ENCODE data around the gene CREB3L2.
"Not testable (repeated sequence)": the region's sequence is repeated elsewhere in the genome, so short reads cannot be mapped to it uniquely, and the experiment has no call there.

Gene CREB3L2

DNA sequence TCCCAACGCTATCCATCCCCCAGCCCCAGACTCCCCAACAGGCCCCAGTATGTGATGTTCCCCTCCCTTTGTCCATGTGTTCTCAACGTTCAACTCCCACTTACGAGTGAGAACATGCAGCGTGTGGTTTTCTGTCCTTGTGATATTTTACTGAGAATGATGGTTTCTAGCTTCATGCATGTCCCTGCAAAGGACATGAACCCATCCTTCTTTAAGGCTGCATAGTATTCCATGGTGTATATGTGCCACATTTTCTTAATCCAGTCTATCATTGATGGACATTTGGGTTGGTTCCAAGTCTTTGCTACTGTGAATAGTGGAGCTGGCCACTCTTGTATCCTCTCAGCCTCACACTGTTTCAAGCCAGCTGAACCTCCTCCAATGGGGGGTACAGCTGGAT, 33.5 kb downstream of the CREB3L2 start:
- not testable (repeated sequence) for DNase-seq (ENCODE audit: low spot score)

DNA sequence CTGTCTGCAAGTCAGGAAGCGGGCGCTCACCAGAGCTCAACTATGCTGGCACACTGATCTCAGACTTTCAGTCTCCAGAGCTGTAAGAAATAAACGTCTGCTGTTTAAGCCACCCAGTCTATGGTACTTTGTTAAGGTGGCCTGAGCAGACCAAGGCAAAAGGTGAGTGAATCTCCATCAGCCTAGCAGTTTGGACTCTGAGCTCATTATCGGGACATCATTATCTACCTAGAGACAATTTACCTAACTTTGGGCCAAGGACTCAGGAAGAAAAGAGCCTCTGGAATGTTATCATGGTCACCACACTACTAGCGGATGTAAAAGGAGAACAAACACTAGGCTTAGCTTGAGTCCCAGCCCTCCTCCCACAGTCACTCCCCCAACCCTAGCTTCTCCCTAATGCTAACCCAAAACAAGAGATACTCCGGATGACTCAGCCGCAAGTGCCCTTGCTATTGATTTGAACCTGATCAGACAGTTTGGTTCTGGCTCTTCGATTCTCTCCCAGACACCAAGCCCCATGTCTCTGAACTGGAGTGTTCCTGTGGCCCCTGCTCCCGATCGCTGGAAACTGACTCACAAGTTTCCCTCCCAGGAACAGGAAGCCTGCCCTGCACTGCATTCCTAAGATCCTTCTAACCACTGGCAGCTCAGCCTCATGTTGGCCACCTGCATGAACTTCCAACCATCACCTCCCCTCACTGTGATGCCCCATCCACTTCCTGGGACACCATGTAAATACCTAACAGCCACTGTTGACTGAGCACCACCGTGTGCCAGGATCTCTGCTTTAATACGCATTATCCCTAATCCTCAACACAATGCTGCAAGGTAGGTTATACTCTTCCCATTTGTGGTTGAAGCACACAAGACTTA, 34.5 kb downstream of the CREB3L2 start:
- DNase-seq (ENCODE audit: low spot score): no peak

DNA sequence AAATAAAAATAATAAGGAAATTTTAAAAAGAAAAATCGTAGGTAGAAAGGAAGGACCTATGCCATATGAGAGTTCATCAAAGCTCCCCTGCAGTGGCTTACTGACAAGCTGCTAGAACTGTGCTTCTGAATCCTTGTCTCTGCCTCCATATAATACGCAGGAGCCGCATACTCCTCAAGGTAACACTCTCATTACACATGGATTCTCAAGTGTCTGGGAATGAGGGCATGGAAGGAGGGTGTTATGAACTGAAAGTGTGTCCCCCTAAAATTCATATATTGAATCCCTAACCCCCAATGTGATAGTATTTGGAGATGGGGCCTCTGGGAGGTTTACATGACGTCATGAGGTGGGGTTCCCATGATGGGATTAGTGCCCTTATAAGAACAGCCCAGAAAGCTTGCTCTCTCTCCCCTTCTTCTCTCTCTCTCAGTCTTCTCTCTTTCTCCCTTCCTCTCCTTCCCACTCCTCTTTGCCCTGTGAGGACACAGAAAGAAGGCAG, 35.2 kb downstream of the CREB3L2 start:
- DNase-seq (ENCODE audit: low spot score): no peak

- no peak for DNase-seq (ENCODE audit: low spot score)
Observed at GRCh38 chr7:137965942-137966640, 35.8 kb downstream of the CREB3L2 start.

GRCh38 chr7:137964824-137965545, 36.9 kb downstream of the CREB3L2 start:
- no peak for DNase-seq (ENCODE audit: low spot score)

DNA sequence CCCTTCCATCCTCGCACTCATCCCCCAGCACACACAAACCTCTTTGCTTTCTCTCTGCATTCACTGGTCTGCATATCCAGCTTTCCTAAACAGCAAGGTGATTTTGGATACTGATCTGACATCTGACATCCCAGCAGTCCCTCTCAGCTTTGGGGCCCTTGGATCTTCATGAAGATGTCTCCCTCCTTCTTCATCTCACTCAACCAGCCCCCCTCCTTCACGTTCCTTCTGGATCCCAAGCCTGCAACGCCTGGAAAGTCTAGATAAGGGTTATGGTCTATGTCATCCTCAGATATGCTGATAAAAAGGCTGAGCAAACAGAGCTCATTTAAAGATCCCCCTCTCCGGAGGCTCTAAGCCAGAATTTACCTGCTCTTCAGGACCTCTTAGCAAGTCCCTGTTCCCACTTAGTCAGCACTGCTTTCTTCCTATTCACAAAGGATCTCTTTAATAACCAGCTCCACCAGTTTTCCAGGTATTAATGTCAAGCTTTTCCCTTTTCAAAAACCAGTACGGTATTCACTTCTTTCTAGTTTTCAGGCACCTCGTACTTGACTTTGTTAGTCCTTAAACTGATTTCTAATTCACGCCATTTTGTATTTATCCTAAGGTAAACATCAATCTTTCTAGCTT, 38.9 kb downstream of the CREB3L2 start:
- no peak for DNase-seq (ENCODE audit: low spot score)

- DNase-seq (ENCODE audit: low spot score): no peak
Observed at GRCh38 chr7:137962491-137962874, 39.4 kb downstream of the CREB3L2 start.

DNA sequence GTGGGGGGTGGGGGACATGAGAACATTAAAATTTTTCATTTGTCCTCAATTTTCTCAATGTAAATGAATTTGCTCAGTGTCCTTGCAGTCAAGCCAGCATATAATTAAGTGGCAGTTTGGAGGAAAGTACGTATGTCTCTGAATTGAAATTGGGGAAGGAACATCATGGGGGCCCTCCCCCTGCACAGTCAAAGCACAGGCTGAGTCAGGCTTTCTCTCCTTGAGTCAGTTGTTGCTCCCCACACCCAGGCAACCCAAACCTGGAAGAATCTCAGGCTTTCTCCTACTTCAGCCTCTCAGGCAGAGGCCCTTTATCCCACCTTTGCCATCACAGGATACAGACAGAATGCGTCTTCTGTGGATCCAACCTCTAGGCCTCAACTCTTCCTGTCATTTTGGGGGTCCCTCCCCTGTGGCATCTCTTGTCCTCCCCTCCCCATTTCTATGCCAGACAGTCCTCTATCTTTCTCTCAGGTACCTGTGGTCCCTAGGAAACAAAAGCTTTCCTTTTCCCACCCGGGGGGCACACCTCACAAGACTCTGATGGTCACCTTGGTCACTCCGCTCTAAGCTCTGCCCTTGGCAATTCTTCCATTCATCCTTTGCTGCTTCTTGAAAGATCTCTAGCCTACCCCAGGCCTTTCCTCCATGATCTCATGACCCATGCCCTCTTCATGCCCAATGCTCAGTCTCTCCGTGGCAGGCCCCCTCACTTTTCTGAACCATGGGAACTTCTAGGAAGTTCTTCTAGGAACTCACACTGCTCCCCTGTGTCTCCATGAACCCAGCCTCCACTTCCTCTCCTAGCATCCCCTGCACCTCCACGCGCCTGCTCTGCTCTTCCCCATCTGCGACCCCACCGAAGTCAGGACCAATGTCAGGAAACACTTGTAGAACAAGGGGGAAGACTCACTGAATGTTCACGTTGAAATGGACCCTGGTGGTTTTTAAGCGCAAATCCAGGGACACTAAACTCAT, 40.4 kb downstream of the CREB3L2 start:
- no peak for DNase-seq (ENCODE audit: low spot score)

- DNase-seq (ENCODE audit: low spot score): no peak
Observed at GRCh38 chr7:137960020-137960419, 41.9 kb downstream of the CREB3L2 start.

- DNase-seq (ENCODE audit: low spot score): no peak
Observed at GRCh38 chr7:137958470-137959431, 43.1 kb downstream of the CREB3L2 start.

GRCh38 chr7:137957887-137958286, 44.0 kb downstream of the CREB3L2 start:
- DNase-seq (ENCODE audit: low spot score): no peak

DNA sequence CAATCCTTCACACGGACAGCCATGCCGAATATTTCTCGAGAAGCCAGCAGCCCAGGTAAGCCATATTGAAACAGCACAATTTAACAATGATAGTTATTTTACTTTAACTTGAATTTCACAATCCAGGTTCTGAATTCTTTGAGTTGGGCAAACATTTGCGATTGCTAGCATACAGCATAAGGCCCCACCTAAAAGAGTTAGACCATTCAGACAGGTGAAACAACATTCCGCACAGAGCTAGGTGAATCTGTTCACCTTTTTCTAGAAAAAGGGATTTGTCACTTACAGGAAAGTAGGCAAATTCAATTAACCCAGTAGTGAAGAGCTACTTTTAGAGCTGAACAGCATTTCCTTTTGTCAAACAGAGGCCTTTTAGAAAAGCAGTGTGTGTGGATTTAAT, 45.3 kb downstream of the CREB3L2 start:
- no peak for DNase-seq (ENCODE audit: low spot score)

DNA sequence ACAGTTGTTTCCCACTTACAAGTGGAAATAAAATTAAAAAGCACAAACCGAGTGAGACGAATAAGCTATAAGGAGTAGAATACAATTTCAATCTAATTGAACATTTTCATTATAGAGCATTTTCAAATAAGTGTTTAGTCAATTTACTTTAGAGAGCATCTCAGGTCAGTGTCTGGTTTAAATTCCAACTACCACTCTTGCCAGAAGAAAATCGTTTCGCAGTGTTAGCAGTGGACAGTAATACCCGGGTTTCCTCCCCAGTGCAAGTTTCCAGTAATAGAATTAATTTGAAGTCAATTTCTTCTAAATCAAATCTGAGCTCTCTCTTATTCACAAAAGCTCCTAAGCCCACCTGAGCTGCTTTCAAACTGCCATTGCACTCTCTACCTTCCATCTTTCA, 45.7 kb downstream of the CREB3L2 start:
- no peak for DNase-seq (ENCODE audit: low spot score)

GRCh38 chr7:137954614-137955013, 47.3 kb downstream of the CREB3L2 start:
- DNase-seq (ENCODE audit: low spot score): no peak

DNA sequence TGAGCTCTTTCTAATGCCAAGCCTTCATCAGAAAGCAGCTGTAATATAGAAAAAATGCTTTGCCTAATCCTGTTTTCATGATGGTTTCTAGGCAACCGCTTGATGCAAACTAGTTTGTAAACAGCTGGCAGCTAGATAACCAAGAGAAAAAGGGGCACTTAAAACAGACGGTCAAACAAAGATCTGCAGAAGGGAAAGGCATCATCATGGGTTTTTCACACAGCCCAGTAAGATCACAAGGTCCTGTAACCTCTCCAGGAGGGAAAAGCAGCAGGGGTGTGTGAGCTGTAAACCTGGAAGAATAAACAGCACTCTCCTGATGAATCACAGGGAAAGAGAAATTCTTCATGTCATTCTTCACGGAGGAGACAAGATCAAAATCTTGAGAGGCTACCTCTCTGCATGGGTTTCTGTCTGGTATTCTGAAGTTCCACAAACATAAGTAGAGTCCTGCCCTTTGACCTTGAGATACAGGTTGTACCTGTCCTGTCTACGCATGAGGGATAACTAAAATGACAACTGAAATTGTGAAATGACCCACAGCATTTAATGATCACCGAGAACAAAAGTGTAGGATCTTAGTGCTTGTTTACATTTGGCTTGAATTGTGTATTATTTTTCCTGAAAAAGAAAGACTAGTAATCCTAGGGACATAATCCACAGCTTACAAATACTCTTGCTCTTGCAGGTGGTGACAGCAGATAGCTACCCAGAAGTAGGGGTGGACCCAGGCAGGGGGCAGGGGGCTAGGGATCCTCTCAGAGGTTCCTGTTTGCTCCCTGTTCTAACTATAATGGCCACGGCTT, 48.0 kb downstream of the CREB3L2 start:
- no peak for DNase-seq (ENCODE audit: low spot score)

- DNase-seq (ENCODE audit: low spot score): no peak
Observed at GRCh38 chr7:137953043-137953664, 48.7 kb downstream of the CREB3L2 start.

- DNase-seq (ENCODE audit: low spot score): no peak
Observed at GRCh38 chr7:137952426-137952805, 49.5 kb downstream of the CREB3L2 start.

DNA sequence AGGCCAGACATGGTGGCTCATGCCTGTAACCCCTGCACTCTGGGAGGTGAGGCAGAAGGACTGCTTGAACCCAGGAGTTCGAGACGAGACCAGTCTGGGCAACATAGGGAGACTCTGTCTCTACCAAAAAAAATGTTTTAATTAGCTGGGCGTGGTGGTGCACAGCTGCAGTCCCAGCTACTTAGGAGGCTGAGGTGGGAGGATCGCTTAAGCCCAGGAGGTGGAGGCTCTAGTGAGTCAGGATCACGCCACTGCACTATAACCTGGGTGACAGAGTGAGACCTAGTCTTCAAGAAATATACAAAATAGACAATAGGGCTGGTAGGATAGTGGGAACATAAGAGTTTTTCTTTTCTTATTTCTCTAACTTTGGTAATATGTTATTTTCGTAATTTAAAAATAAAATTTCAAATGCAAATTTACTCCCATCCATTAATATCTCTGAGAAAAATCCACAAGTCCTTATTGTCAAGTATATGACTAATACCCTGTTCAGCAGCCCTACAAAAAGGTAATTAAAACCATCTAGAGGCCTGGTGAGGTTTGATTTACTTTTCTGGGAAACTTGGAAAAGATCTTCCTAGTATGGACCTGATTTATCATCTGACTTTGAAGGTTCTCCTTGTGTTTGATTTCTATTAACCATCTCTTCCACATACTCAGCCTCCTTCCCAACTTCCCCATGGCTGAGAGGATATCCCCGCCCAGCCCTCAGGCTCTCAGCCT, 50.0 kb downstream of the CREB3L2 start:
- no peak for DNase-seq (ENCODE audit: low spot score)

Data from CD4-positive, alpha-beta T cell treated with Interleukin-15 for 4 hours (primary cell).